Parietal lobe (tissue), 2 donors: ENCODE data around the gene FANCD2. TPM values are rescaled to one million over a fixed set of nuclear protein-coding genes. Genes with fewer than 3 reads are reported as not detected.

Experiments
- small RNA-seq: library from RNA; depleted of rRNA; stranded (forward); fragments of <200 nt; gene quantifications from one replicate; pipeline ENCODE3, GENCODE V24; 2014; ENCODE audit warnings: low replicate concordance
- total RNA-seq: library from RNA; depleted of rRNA; stranded (reverse); fragments of >200 nt; gene quantifications from one replicate; pipeline ENCODE4 v1.2.3, GENCODE V29; 2014

Gene FANCD2
- 7.8 TPM for total RNA-seq

GRCh38 chr3:10026084-10026890 lies at the start of gene FANCD2:
Gene FANCD2, plus strand, starts transcription at chr3:10026437. Its CDS starts 2,221 bp downstream, at chr3:10028658.

DNA sequence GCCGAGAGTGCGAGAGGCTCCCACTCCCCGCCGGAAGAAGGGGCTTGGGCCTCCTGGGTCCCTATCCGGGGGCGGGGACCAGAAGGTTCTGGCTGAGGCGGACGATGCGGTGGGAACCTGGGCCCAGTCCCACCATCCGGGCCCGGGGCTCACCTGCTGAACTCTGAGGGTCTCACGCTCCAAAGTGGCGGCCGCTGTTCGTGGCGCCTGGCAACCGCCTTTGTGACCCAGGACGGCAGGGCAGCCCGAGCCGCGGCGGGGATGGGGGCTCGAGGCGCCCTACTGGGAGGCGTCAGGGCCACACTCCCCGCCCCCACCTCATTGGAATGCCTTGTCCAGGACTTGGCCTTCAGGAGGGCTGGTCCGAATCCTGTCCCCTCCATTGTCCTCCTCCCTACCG lies 81.9 kb downstream of the FANCD2 start, which contains the start of gene FANCD2OS:
FANCD2OS (minus strand) TSS at position 165 of the 400 bp plus-strand sequence. CDS start 3,481 bp downstream, outside the sequence.

GRCh38 chr3:10115326-10116137 lies 89.3 kb downstream of the FANCD2 start, which contains the start of gene BRK1:
Gene BRK1, plus strand, starts transcription at chr3:10115675. Its CDS starts 27 bp downstream, at chr3:10115702.

Small RNA genes within 50 kb of the gene (small RNA-seq; reads per million reads assigned to genes)
- gene CYCSP10 (not detected), gene RNU6-670P (not detected)

Other genes starting within 250 kb of the FANCD2 start
- gene TADA3, start 234.0 kb upstream of the FANCD2 start, total RNA-seq, result 35.7 TPM
- gene ARPC4, start 233.4 kb upstream of the FANCD2 start, total RNA-seq, result 117 TPM
- gene TTLL3, start 216.2 kb upstream of the FANCD2 start, total RNA-seq, result 60.1 TPM
- 35.1 TPM for gene RPUSD3, start 182.4 kb upstream of the FANCD2 start, total RNA-seq
- not detected for gene CIDEC, start 146.2 kb upstream of the FANCD2 start, total RNA-seq
- gene JAGN1, start 135.8 kb upstream of the FANCD2 start, total RNA-seq, result 14.4 TPM
- 0.31 TPM for gene IL17RE, start 123.6 kb upstream of the FANCD2 start, total RNA-seq
- 6.6 TPM for gene IL17RC, start 109.3 kb upstream of the FANCD2 start, total RNA-seq
- 31.0 TPM for gene CRELD1, start 92.6 kb upstream of the FANCD2 start, total RNA-seq
- 4.1 TPM for gene PRRT3, start 74.0 kb upstream of the FANCD2 start, total RNA-seq
- 26.6 TPM for gene EMC3, start 39.6 kb upstream of the FANCD2 start, total RNA-seq
- not detected for gene FANCD2OS, start 81.8 kb downstream of the FANCD2 start, total RNA-seq
- gene BRK1, start 89.2 kb downstream of the FANCD2 start, total RNA-seq, result 70.1 TPM
- gene VHL, start 115.3 kb downstream of the FANCD2 start, total RNA-seq, result 93.3 TPM
- 2.5 TPM for gene IRAK2, start 138.5 kb downstream of the FANCD2 start, total RNA-seq
- 24.7 TPM for gene TATDN2, start 222.0 kb downstream of the FANCD2 start, total RNA-seq